Retinal pigment epithelial cell (primary cell): ENCODE data around the gene IGSF5.
"Not testable (repeated sequence)": the region's sequence is repeated elsewhere in the genome, so short reads cannot be mapped to it uniquely, and the experiment has no call there.

Source experiments
- DNase-seq: peaks from one replicate; pipeline ENCODE4 v3.0.0-alpha.2; 2010; ENCODE audit warnings: low read depth
- H3K4me3 ChIP-seq: 2 replicates; pipeline ENCODE4 v1.5.1; 2011; ENCODE audit warnings: mild to moderate bottlenecking, low read length, control low read depth, moderate library complexity
- TF ChIP-seq, protein P1 (sequence below): conservative IDR thresholded peaks from 2 replicates; pipeline ENCODE4 v1.5.1; 2011; ENCODE audit warnings: low read depth, low read length, control low read depth, inconsistent platforms

Gene IGSF5

DNA sequence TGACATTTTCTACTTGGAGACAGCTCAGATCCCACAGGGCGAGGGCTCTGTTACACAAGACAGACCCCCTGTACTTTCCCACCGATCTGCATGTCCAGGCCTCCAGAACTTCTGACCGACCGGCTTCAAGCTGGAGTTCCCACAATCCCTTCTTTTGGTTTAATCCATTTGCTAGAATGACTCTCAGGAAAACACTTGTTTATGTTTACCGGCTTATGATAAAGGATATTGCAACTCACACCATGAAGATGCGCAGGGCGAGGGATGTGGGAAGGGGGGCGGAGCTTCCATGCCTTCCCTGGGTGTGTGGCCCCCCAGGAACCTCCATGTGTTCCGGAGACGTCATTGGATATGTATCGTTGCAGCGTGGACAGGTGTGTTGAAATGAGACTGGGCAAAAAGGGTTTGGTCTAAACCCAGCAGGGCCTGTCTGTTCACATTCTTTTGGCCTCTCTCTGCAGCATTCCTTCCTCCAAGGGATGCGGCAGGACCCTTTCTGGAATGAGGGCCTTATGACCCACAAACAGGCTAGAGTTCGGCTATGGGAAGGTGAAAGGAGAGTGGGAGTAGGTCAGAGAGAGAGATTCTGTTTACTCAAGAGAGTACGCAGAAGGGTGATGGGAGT lies 7.5 kb upstream of the IGSF5 start:
- no peak for DNase-seq
- TF ChIP-seq, protein P1, sequence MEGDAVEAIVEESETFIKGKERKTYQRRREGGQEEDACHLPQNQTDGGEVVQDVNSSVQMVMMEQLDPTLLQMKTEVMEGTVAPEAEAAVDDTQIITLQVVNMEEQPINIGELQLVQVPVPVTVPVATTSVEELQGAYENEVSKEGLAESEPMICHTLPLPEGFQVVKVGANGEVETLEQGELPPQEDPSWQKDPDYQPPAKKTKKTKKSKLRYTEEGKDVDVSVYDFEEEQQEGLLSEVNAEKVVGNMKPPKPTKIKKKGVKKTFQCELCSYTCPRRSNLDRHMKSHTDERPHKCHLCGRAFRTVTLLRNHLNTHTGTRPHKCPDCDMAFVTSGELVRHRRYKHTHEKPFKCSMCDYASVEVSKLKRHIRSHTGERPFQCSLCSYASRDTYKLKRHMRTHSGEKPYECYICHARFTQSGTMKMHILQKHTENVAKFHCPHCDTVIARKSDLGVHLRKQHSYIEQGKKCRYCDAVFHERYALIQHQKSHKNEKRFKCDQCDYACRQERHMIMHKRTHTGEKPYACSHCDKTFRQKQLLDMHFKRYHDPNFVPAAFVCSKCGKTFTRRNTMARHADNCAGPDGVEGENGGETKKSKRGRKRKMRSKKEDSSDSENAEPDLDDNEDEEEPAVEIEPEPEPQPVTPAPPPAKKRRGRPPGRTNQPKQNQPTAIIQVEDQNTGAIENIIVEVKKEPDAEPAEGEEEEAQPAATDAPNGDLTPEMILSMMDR, result no peak
- no peak overlapping the region for H3K4me3 ChIP-seq

DNA sequence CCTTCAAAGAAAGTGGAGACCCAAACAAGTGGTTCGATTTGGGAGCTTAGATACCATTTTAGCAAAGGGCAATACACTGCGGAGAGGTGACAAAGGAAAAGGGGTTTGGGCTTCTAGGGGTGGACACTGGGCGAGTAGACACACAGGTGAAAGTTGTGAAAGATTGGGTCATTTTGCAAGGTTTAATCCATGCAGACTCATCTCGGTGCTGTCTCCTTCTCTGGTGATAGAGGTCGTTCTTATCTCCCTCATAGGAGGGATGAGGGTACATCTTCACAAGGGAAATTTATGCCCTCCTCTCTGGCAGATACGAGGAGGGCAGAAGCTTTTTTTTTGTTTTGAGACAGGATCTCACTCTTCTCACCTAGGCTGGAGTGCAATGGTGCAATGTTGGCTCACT lies 6.4 kb upstream of the IGSF5 start:
- no peak overlapping the region for H3K4me3 ChIP-seq
- TF ChIP-seq, protein P1, result no peak
- no peak for DNase-seq

DNA sequence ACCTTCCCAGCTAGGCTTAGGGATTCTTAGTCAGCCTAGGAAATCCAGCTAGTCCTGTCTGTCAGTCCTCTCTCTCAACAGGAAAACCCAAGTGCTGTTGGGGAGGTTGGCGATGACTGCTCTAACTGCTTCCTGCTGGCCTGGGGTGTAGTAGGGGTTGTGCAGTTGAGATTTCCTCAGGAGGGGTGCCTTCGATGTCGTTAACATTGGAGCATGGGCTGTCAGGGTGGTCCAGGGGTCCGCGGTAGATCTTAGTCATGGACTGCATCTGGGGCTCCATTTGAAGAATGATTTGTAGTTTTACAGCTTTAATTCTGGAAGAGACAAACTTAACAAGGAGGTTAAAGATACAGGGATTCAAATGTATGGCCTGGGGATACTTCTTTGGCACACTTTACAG lies 5.5 kb upstream of the IGSF5 start:
- not testable (repeated sequence) for DNase-seq, H3K4me3 ChIP-seq

DNA sequence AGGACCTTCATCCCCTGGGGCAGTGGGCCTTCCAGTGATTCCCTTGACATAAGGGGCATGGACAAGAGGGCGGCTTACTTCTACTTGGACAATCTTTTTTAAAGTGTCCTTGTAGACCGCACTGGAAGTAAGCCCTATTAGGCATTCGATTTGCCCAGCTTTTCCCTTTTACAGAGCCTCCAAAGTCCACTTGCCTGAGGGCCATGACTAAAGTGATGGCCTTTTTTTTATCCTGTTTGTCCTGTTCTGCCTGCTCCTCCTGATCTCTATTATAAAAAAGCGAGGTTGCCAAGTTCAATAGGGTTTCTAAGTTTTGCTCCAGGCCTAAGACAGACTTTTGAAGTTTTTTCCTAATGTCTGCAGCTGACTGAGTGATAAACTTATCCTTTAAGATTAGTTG lies 2.4 kb upstream of the IGSF5 start:
- H3K4me3 ChIP-seq, DNase-seq: not testable (repeated sequence)

DNA sequence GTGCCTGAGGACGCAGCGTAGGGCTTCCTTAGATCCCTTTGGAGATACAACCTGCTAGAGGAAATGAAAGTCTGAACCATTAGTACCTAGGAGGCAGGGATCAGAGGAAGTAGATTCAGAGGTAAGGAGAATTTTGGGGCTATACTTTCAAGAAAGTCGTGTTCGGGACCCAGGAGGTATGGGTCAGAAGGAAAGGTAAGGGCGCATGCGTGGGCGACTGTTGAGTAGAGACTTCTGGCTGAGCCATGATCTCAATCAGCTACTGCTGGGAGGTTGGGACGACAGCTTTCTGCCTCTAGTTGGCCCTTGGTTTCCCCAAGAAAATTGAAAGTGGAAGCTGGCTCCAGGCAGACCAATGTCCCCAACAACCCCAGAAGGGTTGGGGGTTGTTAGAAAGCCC lies 349 bp downstream of the IGSF5 start:
- H3K4me3 ChIP-seq, result not testable (repeated sequence)

DNA sequence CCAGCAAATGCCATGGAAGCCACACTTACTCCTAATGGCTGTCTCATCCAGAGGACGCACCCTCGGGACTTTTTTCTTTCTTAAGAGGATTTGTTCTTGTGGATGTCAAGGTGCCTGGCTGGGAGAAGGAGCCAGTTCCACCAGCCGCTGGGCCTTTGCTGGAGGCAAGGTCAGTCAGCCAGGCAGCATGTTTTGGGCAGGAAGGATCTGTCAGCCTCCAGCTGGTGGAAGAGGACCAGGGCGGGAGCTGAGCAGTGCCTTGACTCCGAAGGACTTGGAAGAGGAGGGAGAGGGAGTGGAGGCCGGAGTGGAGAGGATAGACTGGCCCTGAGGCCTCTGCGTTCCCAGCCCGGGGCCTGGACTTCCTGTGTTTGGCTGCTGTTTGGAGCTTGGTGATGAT lies 5.7 kb downstream of the IGSF5 start:
- H3K4me3 ChIP-seq, result no peak overlapping the region
- TF ChIP-seq, protein P1, result no peak

More for the DNA sequence above, 349 bp downstream of the IGSF5 start:
- not testable (repeated sequence) for DNase-seq

DNA sequence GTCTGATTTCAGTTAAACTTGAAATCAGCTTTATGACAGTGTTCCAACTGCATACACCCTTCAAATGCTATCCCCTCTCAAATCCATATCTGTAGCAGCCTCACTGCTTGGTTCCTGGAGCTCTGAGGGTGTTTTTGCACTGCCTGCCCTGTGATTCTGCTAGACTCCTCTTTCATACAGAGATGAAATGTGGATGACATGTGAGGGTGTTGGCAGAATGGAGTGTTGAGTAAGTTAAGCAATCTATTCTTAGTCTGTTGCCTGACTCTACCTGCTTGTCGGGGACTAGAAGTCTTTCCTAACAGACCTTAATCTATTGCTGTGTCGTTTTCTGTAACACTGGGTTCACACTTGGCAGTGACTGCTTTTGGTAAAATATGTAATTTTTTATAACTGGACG lies 9.8 kb downstream of the IGSF5 start:
- TF ChIP-seq, protein P1, result no peak
- no peak overlapping the region for H3K4me3 ChIP-seq
- no peak for DNase-seq

More for the DNA sequence above, 5.7 kb downstream of the IGSF5 start:
- DNase-seq, result no peak

DNA sequence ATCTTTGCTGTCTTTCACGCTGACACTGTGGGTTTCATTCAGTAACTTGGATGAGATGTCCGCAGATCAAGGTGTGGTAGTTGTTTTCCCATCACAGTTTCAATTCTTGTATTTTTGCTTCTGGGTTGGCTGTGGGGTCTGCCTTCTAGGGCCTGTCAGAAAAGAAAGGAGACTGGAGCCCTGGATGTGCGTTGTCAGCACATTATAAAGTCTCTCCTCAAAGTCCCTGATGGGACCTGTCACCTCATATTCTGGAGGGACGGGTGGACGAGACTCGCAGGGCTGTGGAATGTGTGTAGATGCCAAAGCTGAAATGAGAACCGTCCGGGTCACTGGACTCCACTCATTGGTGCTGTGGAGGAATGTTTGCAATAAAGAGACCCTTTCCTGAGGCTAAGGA lies 11.3 kb downstream of the IGSF5 start:
- no peak for DNase-seq
- TF ChIP-seq, protein P1, result no peak
- H3K4me3 ChIP-seq, result no peak overlapping the region
